Smooth muscle cell (in vitro differentiated cells): ENCODE results near the gene DNAI7. TPM values are rescaled to one million over a fixed set of nuclear protein-coding genes. Genes with fewer than 3 reads are reported as not detected.

Source experiments
- DNase-seq: peaks from one replicate; lab custom pipeline; 2025; ENCODE audit not compliant: unreplicated experiment; lab: John Stamatoyannopoulos, UW
- H2AFZ ChIP-seq: fragments of 200-600 bp; sonication (generic); 2 replicates; pipeline ENCODE4 v1.6.0; 2016; ENCODE audit warnings: antibody characterized with exemption, low read depth, mild to moderate bottlenecking
- H3F3A ChIP-seq: fragments of 200-600 bp; sonication (generic); 2 replicates; pipeline ENCODE4 v1.6.0; 2017; ENCODE audit warnings: antibody characterized with exemption, low read depth
- H3K27ac ChIP-seq: fragments of 200-600 bp; sonication (generic); 2 replicates; pipeline ENCODE4 v1.5.1; 2016; ENCODE audit warnings: low read depth, mild to moderate bottlenecking
- H3K27me3 ChIP-seq: fragments of 200-600 bp; sonication (generic); 2 replicates; pipeline ENCODE4 v1.6.1; 2016; ENCODE audit warnings: low read depth, mild to moderate bottlenecking
- H3K36me3 ChIP-seq: fragments of 200-600 bp; sonication (generic); 2 replicates; pipeline ENCODE4 v1.5.1; 2016; ENCODE audit warnings: low read depth
- H3K4me1 ChIP-seq: fragments of 200-600 bp; sonication (generic); 2 replicates; pipeline ENCODE4 v1.5.1; 2016; ENCODE audit warnings: low read depth
- H3K4me2 ChIP-seq: fragments of 200-600 bp; sonication (generic); 2 replicates; pipeline ENCODE4 v1.6.0; 2016; ENCODE audit warnings: mild to moderate bottlenecking
- H3K4me3 ChIP-seq: fragments of 200-600 bp; sonication (generic); 2 replicates; pipeline ENCODE4 v1.5.1; 2016; ENCODE audit warnings: mild to moderate bottlenecking
- H3K79me2 ChIP-seq: fragments of 200-600 bp; sonication (generic); 2 replicates; pipeline ENCODE4 v1.6.0; 2016; ENCODE audit warnings: low read depth, mild to moderate bottlenecking
- H3K9ac ChIP-seq: fragments of 200-600 bp; sonication (generic); 2 replicates; pipeline ENCODE4 v1.6.0; 2016; ENCODE audit warnings: low read depth
- H3K9me3 ChIP-seq: fragments of 200-600 bp; sonication (generic); replicated peaks from 2 replicates; pipeline ENCODE4 v1.5.1; 2016; ENCODE audit warnings: low read depth
- H4K20me1 ChIP-seq: fragments of 200-600 bp; sonication (generic); 2 replicates; pipeline ENCODE4 v1.6.0; 2016; ENCODE audit warnings: low read depth
- CTCF ChIP-seq: fragments of 200-600 bp; sonication (generic); IDR thresholded peaks from 2 replicates; pipeline ENCODE4 v1.5.1; 2017; ENCODE audit warnings: borderline replicate concordance, mild to moderate bottlenecking, antibody characterized with exemption; ENCODE audit not compliant: insufficient read depth, poor library complexity, severe bottlenecking
- WGBS: methylation state at CpG from one replicate; pipeline ENCODE4 v1.1.7; 2016; ENCODE audit warnings: low lambda C conversion rate; 5-methylcytosine and 5-hydroxymethylcytosine counted together
- polyA plus RNA-seq: library from polyadenylated mRNA; unstranded; fragments of >200 nt; fragmentation: Nextera tagmentation; extraction: Ambion mirVana; gene quantifications from 2 replicates; pipeline ENCODE4 v1.2.1, GENCODE V29; 2016
- total RNA-seq: library from RNA; depleted of rRNA; stranded (reverse); fragments of >200 nt; gene quantifications from 2 replicates; pipeline ENCODE4 v1.2.3, GENCODE V29; 2014

The DNAI7 gene
- total and polyA plus RNA-seq, 2 experiments from 2014 or later, result not detected

GRCh38 chr12:25119020-25119419 is 75.9 kb downstream of the DNAI7 start:
- Histone ChIP-seq H3K9ac (no peak overlapping the region), H4K20me1 (no peaks in the 10 kb centered on the region), H2AFZ (no peak overlapping the region)

GRCh38 chr12:25115677-25116076 is 79.3 kb downstream of the DNAI7 start:
- no peaks in the 10 kb centered on the region for H3F3A ChIP-seq
- 78% methylated on average over 2 of the region's 2 CpGs for WGBS
- no peak overlapping the region for H3K27ac ChIP-seq
- no peaks in the 10 kb centered on the region for H3K36me3 ChIP-seq
- H2AFZ ChIP-seq, result no peak overlapping the region
- H3K79me2 ChIP-seq, result no peaks in the 10 kb centered on the region
- no peaks in the 10 kb centered on the region for H3K9me3 ChIP-seq
- H3K4me2 ChIP-seq, result no peak overlapping the region
- H4K20me1 ChIP-seq, result no peaks in the 10 kb centered on the region
- no peak for TF ChIP-seq CTCF
- no peaks in the 10 kb centered on the region for H3K27me3 ChIP-seq
- H3K9ac ChIP-seq, result no peak overlapping the region
- H3K4me1 ChIP-seq, result no peaks in the 10 kb centered on the region
- H3K4me3 ChIP-seq, result no peak overlapping the region
- DNase-seq, result no peak

More at GRCh38 chr12:25119020-25119419, 75.9 kb downstream of the DNAI7 start:
- Histone ChIP-seq H3K79me2 (no peaks in the 10 kb centered on the region), H3K9me3 (no peaks in the 10 kb centered on the region), H3K4me1 (no peaks in the 10 kb centered on the region), H3K27me3 (no peaks in the 10 kb centered on the region), H3K4me3 (no peak overlapping the region), H3K27ac (no peak overlapping the region), H3K4me2 (no peak overlapping the region), H3F3A (no peaks in the 10 kb centered on the region), H3K36me3 (no peaks in the 10 kb centered on the region)
- WGBS, result 79% methylated on average over 1 of the region's 1 CpG
- TF ChIP-seq CTCF, result no peak
- no peak for DNase-seq

GRCh38 chr12:25113651-25114050 is 81.3 kb downstream of the DNAI7 start:
- no peak for DNase-seq
- Histone ChIP-seq H3K4me3 (no peak overlapping the region), H3K27me3 (no peaks in the 10 kb centered on the region), H3F3A (no peaks in the 10 kb centered on the region), H3K79me2 (no peaks in the 10 kb centered on the region), H3K9ac (no peak overlapping the region), H3K27ac (no peak overlapping the region), H4K20me1 (no peaks in the 10 kb centered on the region), H3K36me3 (no peaks in the 10 kb centered on the region), H3K4me2 (no peak overlapping the region), H2AFZ (no peak overlapping the region), H3K9me3 (no peaks in the 10 kb centered on the region), H3K4me1 (no peaks in the 10 kb centered on the region)
- WGBS, result 100% methylated on average over 3 of the region's 3 CpGs
- TF ChIP-seq CTCF, result no peak

- H3K36me3 ChIP-seq, result no peaks in the 10 kb centered on the region
- no peaks in the 10 kb centered on the region for H3K9me3 ChIP-seq
- WGBS, result 97% methylated on average over 6 of the region's 6 CpGs
- H3K9ac ChIP-seq, result no peak overlapping the region
- H3K27ac ChIP-seq, result no peak overlapping the region
- no peak overlapping the region for H2AFZ ChIP-seq
- H3K4me1 ChIP-seq, result no peaks in the 10 kb centered on the region
- H3F3A ChIP-seq, result no peaks in the 10 kb centered on the region
- no peak overlapping the region for H3K4me2 ChIP-seq
- no peak overlapping the region for H3K4me3 ChIP-seq
- H3K27me3 ChIP-seq, result no peaks in the 10 kb centered on the region
- no peaks in the 10 kb centered on the region for H3K79me2 ChIP-seq
- H4K20me1 ChIP-seq, result no peaks in the 10 kb centered on the region
- no peak for DNase-seq
- TF ChIP-seq CTCF, result no peak
Observed at GRCh38 chr12:25110260-25110659, 84.7 kb downstream of the DNAI7 start.
